Right lobe of liver (tissue), 4 donors: ENCODE measurements around the gene UVRAG.

Experiments
- POLR2A ChIP-seq: fragments of 450-650 bp; IDR thresholded peaks from one replicate; pipeline ENCODE4 v1.6.1; 2017; ENCODE audit warnings: antibody characterized with exemption, mild to moderate bottlenecking
- TF ChIP-seq, protein P1 (sequence below), 4 donors: fragments of 200-600 bp in 3 of 4; fragments of 450-650 bp in 1 of 4; IDR thresholded peaks; one replicate each; pipeline versions ENCODE4 v1.5.1 to v1.8.0; 2016 to 2022; ENCODE audit warnings: antibody characterized with exemption in 4 of 4, mild to moderate bottlenecking in 2 of 4
- donor health status: DM: no; HTN: no; CAD: no.
- donor health status: DM: no; HTN: no; CAD: no.
- donor health status: DM: no; HTN: yes; CAD: no.

DNA sequence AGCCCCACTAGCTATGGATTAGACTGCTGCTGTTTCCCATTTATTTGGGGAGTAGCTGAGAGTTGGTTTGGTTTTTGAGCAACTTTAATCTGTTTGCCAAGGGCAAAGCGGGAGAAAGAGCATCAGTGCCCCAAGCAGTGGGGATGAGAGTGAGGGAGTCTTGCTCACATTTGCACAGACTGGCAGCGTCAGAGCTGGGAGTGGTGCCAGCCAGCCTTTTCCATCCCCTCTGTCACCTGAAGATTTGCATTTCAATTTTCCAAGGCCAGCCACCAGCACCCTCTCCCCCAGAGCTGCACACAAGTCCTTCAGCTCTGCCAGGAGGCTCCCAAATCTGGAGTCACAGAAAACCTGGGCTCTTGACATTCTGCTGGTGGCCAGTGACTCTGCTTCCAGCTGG is 21.0 kb upstream of the UVRAG start:
- TF ChIP-seq, protein P1, sequence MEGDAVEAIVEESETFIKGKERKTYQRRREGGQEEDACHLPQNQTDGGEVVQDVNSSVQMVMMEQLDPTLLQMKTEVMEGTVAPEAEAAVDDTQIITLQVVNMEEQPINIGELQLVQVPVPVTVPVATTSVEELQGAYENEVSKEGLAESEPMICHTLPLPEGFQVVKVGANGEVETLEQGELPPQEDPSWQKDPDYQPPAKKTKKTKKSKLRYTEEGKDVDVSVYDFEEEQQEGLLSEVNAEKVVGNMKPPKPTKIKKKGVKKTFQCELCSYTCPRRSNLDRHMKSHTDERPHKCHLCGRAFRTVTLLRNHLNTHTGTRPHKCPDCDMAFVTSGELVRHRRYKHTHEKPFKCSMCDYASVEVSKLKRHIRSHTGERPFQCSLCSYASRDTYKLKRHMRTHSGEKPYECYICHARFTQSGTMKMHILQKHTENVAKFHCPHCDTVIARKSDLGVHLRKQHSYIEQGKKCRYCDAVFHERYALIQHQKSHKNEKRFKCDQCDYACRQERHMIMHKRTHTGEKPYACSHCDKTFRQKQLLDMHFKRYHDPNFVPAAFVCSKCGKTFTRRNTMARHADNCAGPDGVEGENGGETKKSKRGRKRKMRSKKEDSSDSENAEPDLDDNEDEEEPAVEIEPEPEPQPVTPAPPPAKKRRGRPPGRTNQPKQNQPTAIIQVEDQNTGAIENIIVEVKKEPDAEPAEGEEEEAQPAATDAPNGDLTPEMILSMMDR (IDR thresholded peaks at IDR 0.05), result no peak
- no peak for TF ChIP-seq POLR2A
